Endothelial cell of umbilical vein (primary cell): Measurements from ENCODE around the gene TRIM43B.
"Not testable (repeated sequence)": the region's sequence is repeated elsewhere in the genome, so short reads cannot be mapped to it uniquely, and the experiment has no call there.

ENCODE experiments used
- CTCF ChIP-seq, 2 donors: IDR thresholded peaks; 1 replicate in 1 of 2; 2 replicates in 1 of 2; pipeline ENCODE4 v1.5.1; 2011; ENCODE audit warnings: low read length in 2 of 2, mild to moderate bottlenecking in 2 of 2, moderate library complexity in 2 of 2, control low read depth in 1 of 2, inconsistent platforms in 1 of 2, low read depth in 1 of 2; ENCODE audit not compliant: insufficient read depth in 1 of 2; ENCODE audit errors: extremely low read depth in 1 of 2
- FOS ChIP-seq: IDR thresholded peaks from 2 replicates; pipeline ENCODE4 v1.6.1; 2011; ENCODE audit warnings: mild to moderate bottlenecking, low read length, moderate library complexity, borderline replicate concordance; ENCODE audit not compliant: insufficient read depth
- GATA2 ChIP-seq: IDR thresholded peaks from 2 replicates; pipeline ENCODE4 v1.7.0; 2011; ENCODE audit warnings: low read depth, mild to moderate bottlenecking, moderate library complexity, mixed read lengths, low read length; ENCODE audit not compliant: insufficient read length, insufficient read depth
- JUN ChIP-seq: IDR thresholded peaks from 2 replicates; pipeline ENCODE4 v1.6.1; 2011; ENCODE audit warnings: borderline replicate concordance, low read depth; ENCODE audit not compliant: insufficient read length, insufficient read depth
- MAX ChIP-seq: IDR thresholded peaks from 2 replicates; pipeline ENCODE4 v1.6.1; 2011; ENCODE audit not compliant: insufficient read depth, insufficient read length
- POLR2A ChIP-seq: IDR thresholded peaks from 2 replicates; pipeline ENCODE4 v1.6.1; 2012; ENCODE audit warnings: low read depth, mild to moderate bottlenecking, control low read depth, low read length
- POLR2AphosphoS5 ChIP-seq: IDR thresholded peaks from 2 replicates; pipeline ENCODE4 v1.6.1; 2012; ENCODE audit warnings: low read depth, mild to moderate bottlenecking, control low read depth, low read length, moderate library complexity; ENCODE audit not compliant: insufficient read depth

GRCh38 chr2:95435872-95436209 is 48.7 kb downstream of the TRIM43B start:
- TF ChIP-seq CTCF (IDR thresholded peaks at IDR 0.05; ENCODE audit: extremely low read depth in 1 of 2, insufficient read depth in 1 of 2, low read depth in 1 of 2, low read length in 2 of 2); JUN; GATA2; POLR2AphosphoS5; FOS; MAX; POLR2A: not testable (repeated sequence)
